NCI-H2196 treated with DMSO at 0.1 percent for 48 hours (cell line): Measurements from ENCODE around the gene PRR11.
"Not testable (repeated sequence)": the region's sequence is repeated elsewhere in the genome, so short reads cannot be mapped to it uniquely, and the experiment has no call there.

Source experiments
- DNase-seq: peaks from one replicate; lab custom pipeline; 2025; ENCODE audit not compliant: unreplicated experiment; lab: John Stamatoyannopoulos, UW

The PRR11 gene

DNA sequence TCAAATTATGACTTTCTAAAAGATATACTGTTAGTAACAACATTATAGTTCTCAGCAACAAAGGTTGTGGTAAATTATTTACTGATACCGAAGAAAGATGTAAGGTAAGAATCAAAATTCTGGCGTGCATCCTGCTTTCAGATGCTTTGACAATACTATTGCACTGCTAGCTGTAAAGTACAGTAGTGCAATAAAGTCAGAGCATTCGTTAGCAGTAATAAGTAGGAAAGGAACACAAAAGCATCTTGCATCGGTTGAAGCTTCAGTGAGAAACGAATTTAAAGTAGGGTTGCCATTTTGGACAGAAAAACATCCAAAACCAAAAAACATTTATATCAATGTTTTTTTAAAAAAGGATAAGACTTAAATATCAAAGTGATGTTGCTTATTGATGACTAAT is 4.5 kb upstream of the PRR11 start:
- no peak for DNase-seq

GRCh38 chr17:59151591-59151990 is 4.0 kb upstream of the PRR11 start:
- DNase-seq, result no peak

DNA sequence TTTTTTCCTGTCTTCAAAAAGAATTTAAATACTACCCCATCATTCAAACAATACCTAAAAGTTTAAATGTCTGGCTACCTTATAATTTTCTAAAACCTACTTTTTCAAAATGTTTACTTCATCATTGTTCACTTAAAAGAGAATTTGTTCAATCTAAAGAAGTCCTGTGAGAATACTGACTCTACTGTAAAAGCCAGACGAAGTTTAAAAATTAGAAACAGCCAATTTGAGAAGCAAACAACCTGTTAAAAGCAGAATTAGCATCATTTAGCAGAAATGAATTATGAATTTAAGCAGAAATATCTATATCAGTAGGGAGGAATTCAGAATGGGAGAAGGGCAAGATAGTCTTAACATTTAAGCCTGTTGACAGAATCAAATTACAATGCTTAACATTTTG is 2.6 kb upstream of the PRR11 start:
- no peak for DNase-seq

- no peak for DNase-seq
Measured at GRCh38 chr17:59154292-59154720, 1.2 kb upstream of the PRR11 start.

- DNase-seq, result peak; percentile 100
Measured at GRCh38 chr17:59154721-59155438, 666 bp upstream of the PRR11 start, which contains the start of gene SKA2. SKA2 (minus strand) TSS chr17:59155186; CDS start chr17:59155163, 23 bp downstream.

DNA sequence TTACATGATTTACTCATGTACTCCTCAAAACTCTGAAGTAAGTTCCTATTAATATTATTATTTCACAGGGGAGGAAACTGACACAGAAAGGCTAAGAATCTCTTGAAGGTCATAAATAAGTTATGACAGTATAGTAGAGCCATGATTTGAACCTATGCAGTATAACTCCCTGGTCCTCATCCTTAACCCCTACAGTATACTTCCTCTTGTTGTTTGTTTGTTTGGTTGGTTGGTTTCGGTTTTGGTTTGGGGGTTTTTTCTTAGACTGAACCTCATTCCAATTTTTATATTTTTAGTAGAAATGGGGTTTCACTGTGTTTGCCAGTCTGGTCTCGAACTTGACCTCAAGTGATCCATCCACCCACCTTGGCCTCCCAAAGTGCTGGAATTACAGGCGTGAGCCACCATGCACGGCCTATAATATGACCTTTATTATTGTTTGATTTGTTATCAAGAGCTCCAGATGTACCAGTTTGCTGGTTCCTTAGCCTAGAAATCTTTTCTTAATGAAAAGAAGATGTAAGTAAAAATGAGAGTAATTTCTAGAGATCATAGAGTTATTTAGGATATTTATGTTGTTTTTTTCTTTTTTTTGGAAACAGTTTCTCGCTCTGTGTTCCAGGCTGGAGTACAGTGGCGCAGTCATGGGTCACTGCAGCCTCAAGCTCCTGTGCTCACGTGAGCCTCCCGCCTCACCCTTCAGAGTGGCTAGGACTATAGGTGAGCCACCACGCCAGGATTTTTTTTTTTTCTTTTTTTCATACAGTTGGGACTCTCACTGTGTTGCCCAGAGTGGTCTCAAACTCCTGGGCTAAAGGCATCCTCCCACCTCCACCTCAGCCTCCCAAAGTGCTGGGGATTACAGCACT is 4.8 kb downstream of the PRR11 start:
- DNase-seq, result no peak

DNA sequence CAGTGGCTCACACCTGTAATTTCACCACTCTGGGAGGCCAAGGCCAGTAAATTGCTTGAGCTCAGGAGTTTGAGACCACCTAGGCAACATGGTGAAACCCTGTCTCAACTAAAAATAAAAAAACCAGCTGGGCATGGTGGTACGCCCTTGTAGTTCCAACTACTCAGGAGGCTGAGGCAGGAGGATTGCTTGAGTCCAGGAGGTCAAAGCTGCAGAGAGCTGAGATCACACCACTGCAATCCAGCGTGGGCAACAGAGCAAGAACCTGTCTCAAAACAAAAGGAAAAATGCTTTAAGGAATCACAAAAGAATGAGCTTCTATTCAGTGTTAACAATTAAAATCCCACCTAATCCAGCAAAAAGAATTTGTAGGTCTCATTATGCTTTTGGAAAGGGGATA is 5.9 kb downstream of the PRR11 start:
- no peak for DNase-seq

GRCh38 chr17:59165933-59166342 is 10.4 kb downstream of the PRR11 start:
- peak; percentile 14 for DNase-seq

- DNase-seq, result no peak
Measured at GRCh38 chr17:59167571-59168001, 12.0 kb downstream of the PRR11 start.

DNA sequence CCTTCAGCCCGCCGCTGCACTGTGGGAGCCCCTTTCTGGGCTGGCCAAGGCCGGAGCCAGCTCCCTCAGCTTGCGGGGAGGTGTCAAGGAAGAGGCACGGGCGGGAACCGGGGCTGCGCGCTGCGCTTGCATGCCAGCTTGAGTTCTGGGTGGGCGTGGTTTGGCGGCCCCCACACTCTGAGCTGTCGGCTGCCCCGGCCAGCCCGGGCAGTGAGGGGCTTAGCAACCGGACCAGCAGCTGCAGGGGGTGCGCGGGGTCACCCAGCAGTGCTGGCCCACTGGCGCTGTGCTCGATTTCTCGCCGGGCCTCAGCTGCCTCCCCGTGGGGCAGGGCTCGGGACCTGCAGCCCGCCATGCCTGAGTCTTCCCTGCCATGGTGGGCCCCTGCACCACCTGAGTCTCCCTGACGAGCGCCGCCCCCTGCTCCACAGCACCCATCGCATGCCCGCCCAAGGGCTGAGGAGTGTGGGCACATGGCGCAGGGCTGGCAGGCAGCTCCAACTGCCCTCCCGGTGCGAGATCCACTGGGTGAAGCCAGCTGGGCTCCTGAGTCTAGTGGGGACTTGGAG is 17.0 kb downstream of the PRR11 start:
- DNase-seq, result no peak

GRCh38 chr17:59174671-59175070 is 19.1 kb downstream of the PRR11 start:
- no peak for DNase-seq

DNA sequence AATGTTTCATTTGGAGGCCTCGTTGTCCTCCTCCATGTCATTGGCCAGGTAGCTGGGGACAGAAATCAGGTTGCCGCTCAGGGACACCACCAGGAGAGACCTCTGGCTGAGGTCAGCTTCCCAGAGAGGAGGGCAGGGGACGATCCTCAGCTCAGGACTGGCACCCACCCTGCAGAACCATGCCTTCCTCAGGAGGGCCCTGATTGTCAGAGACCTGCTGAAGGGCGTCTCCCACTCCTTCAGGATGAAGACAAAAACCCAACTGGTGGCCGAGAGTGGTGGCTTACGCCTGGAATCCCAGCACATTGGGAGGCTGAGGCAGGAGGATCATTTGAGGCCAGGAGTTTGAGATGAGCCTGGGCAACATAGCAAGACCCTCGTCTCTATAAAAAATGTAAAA is 19.5 kb downstream of the PRR11 start:
- no peak for DNase-seq

DNA sequence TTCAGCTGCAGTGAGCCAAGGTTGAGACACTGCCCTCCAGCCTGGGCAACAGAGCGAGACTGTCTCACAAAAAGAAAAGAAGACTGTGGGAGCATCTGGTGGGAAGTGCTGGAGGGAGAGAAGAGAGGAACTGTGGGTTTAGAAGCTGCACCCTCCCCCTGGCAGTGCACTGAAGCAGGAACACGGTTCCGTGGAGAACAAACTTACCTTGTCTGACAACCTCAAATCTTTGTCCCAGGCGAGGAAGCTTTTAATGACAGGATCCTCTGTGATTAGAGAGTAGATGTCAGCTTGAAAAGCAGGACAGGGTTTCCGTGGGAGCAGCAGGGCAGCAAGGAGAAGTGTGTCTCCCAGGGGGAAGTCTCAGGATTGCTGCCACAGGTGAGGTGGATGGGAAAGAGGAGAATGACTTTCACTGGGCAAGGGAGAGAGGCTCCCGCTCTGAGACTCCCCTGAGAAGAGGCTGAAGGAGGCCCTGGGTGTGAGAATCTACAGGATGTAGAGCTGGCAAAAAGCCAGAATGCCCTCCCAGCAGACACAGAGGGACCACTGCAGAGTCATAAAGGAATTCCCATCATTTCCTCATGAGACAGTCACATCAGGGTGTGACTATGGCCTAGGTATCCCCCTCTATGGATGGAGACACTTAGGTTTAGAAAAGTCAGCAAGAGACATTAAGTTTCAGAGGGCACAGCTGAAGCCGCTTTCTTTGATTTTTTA is 22.9 kb downstream of the PRR11 start:
- no peak for DNase-seq

DNA sequence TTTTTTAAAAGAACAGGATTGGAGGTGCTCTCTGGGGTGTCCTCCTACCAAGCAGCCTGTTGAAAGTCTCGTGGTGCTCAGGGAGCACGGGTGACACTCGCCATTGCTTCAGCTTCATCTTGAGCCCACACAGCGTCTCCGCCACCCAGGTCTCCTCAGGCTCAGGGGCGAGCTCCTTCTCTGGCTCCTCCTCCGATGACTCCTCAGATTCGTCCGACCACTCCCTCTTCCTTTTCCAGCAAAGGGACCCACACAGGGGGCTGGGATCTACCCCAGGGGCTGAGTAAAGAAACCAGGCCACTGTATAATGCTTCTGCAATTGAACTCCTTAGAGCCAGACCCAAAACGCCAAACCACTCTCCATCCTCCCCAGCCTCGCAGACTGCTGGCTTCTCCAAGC is 24.1 kb downstream of the PRR11 start:
- DNase-seq, result not testable (repeated sequence)

DNA sequence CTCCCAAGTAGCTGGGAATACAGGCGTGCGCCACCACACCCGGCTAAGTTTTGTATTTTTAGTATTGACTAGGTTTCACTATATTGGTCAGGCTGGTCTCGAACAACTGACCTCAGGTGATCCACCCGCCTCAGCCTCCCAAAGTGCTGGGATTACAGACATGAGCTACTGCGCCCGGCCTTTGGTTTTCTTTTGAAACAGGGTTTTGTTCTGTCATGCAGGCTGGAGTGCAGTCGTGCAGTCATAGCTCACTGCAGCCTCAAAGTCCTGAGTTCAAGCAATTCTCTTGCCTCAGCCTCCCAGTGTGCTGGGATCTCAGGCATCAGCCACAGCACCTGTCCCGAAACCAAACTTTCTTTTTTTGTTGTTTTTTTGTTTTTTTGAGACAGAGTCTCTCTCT is 25.1 kb downstream of the PRR11 start:
- DNase-seq, result no peak

GRCh38 chr17:59181481-59181880 is 25.9 kb downstream of the PRR11 start:
- no peak for DNase-seq

DNA sequence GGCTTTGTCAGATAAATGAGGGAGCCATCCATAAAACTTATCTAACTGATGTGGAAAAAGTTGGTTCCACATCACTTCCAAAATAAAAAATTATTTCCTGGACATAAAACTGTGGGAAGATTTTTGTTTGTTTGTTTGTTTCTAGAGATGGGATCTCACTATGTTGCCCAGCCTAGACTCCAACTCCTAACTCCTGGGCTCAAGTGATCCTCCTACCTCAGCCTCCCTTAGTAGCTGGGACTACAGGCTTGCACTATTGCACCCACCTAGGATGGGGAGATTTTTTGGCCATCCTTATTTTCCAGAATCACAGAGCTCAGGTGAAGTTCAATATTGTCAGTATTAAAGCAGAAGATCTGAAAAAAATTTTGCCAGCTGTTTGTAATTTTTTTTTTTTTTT is 30.5 kb downstream of the PRR11 start:
- DNase-seq, result no peak

DNA sequence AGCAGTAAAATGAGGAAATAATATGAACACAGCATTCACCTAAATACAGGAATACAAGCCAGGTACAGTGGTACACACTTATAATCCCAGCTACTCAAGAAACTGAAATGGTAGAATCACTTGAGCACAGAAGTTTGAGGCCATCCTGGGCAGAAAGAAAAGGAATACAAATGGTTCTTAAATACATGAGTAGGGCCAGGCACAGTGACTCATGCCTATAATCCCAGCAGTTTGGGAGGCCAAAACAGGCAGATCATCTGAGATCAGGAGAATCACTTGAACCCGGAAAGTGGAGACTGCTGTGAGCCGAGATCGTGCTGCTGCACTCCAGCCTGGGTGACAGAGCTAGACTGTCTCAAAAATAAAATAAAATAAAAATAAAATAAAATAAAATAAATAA is 31.3 kb downstream of the PRR11 start:
- DNase-seq, result no peak

GRCh38 chr17:59190806-59191205 is 35.3 kb downstream of the PRR11 start:
- DNase-seq, result no peak

DNA sequence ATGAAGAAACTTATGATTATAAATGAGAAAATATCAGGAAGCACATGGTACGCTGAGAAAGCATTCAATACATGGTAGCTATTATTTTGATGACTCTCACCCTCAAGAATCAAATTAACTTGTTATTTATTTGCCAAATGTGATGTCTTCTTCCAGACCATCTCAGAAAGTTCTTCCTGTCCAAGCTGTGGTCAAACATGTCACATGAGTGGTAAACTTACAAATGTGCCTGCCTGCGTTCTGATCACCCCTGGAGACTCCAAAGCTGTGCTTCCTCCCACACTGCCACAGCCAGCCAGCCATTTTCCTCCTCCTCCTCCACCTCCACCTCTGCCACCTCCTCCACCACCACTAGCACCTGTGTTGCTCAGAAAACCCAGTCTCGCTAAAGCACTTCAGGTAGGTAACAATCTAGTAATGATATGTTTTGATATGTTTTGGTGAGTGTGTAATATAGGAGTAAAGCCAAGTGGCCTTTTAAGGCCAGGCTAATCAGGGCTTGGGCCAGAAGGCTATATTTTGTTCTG is 37.9 kb downstream of the PRR11 start:
- no peak for DNase-seq

DNA sequence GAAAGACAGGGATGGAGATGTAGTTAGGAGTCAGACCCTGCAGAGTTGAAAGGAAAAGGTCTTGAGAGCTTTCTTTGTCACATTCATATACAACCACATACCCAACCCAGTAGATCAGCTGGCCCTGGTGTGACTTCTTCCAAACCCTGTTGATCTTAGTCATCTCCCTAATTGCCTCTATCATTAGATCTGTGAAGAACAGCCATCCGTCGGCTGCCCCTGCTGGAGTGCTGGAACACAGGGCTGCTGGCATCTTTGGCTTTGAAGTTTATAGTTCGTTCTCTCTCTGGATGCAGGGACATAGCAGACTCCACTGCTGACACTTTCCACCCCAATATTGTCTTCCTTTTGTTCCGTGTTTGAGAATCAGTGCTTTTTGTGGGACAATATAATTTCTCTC is 43.9 kb downstream of the PRR11 start:
- no peak for DNase-seq
